ENCODE measurements around the gene ERC2. TPM values are rescaled to one million over a fixed set of nuclear protein-coding genes. Genes with fewer than 3 reads are reported as not detected.

ERC2 gene
- total RNA-seq, 4 donors from 2014 or later = 5.3 to 8.8 (median 7.8) TPM

- 58 to 76% methylated on average over 1 of the region's 1 CpG for WGBS, 2 donors
These were observed 94.9 kb downstream of the ERC2 start for GRCh38 chr3:56373386-56373785.

DNA sequence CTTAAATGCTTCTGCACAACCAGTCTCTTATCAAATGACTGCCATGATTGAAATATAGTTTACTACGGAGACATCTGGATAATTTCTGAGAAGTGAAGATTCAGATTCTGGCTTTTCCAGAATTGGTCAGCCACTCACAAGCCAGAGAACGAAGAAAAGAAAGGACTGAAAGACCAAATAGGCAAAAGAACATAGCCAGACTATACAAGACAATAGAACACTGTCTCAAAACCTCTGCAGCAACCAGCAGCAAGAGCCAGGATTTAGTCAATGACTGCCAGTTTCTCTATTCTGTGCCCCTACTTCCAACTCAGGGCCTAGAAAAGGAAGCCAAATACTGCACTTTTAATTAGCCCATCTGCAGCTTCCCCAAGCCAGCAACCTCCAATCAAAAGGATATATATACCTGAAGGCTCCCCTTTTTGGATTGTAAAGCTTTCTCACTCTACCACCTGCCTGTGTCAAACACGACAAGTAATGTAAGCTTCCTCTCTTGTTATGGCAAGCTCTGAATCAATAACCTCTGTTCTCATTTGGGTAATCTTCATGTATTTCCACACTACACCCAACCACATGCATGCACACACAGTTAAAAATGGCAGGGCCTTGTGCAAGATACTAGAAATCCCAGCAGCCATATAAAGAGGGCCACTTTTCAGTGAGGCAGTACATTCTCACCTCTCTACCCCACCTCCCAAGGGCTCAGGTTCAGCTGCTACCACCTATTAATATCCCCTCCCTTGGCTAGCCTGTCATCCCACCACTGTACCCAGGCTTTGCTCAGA lies 97.1 kb downstream of the ERC2 start:
- TF ChIP-seq, protein P1, sequence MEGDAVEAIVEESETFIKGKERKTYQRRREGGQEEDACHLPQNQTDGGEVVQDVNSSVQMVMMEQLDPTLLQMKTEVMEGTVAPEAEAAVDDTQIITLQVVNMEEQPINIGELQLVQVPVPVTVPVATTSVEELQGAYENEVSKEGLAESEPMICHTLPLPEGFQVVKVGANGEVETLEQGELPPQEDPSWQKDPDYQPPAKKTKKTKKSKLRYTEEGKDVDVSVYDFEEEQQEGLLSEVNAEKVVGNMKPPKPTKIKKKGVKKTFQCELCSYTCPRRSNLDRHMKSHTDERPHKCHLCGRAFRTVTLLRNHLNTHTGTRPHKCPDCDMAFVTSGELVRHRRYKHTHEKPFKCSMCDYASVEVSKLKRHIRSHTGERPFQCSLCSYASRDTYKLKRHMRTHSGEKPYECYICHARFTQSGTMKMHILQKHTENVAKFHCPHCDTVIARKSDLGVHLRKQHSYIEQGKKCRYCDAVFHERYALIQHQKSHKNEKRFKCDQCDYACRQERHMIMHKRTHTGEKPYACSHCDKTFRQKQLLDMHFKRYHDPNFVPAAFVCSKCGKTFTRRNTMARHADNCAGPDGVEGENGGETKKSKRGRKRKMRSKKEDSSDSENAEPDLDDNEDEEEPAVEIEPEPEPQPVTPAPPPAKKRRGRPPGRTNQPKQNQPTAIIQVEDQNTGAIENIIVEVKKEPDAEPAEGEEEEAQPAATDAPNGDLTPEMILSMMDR (IDR thresholded peaks at IDR 0.05) = no peak
- no peak for TF ChIP-seq POLR2A (IDR thresholded peaks at IDR 0.05)
- no peaks in the 10 kb centered on the region for H3K27me3 ChIP-seq
- H3K36me3 ChIP-seq = no peaks in the 10 kb centered on the region
- intact Hi-C loops (cut with DNase I) = no loop called here
- H3K9me3 ChIP-seq = no peaks in the 10 kb centered on the region
- H3K27ac ChIP-seq = no peak overlapping the region
- DNase-seq = no peak
- H3K4me1 ChIP-seq = no peaks in the 10 kb centered on the region
- H3K4me3 ChIP-seq (replicated peaks in 1 of 3) = no peak overlapping the region
- WGBS, 2 donors = 71 to 73% methylated on average over 3 of the region's 3 CpGs

More at GRCh38 chr3:56373386-56373785, 94.9 kb downstream of the ERC2 start:
- H3K4me1 ChIP-seq = no peaks in the 10 kb centered on the region
- DNase-seq = no peak
- H3K9me3 ChIP-seq = no peaks in the 10 kb centered on the region
- H3K27me3 ChIP-seq = no peaks in the 10 kb centered on the region
- TF ChIP-seq, protein P1 (IDR thresholded peaks at IDR 0.05) = no peak
- H3K27ac ChIP-seq = no peak overlapping the region
- H3K36me3 ChIP-seq = no peaks in the 10 kb centered on the region
- no peak overlapping the region for H3K4me3 ChIP-seq (replicated peaks in 1 of 3)
- intact Hi-C loops (cut with DNase I) = no loop called here

DNA sequence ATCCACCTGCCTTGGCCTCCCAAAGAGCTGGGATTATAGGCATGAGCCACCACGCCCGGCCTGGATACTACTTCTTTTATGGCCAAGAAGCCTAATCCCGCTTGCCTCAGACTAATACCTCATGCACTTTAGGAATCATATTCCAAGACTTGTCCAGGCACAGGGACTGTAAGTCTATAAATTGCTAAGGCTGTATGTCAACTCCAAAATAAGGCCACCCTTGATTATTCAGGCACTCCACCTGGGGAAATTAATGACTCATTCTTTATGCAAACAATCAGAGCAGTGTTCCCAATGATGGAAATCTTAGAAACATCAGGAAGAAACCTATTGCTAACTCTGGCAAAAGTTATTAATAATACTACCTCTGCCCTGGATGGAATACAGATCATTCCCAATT lies 98.4 kb downstream of the ERC2 start:
- no peak overlapping the region for H3K27ac ChIP-seq
- no peak overlapping the region for H3K4me3 ChIP-seq (replicated peaks in 1 of 3)
- intact Hi-C loops (cut with DNase I) = no loop called here
- H3K9me3 ChIP-seq = no peaks in the 10 kb centered on the region
- no peaks in the 10 kb centered on the region for H3K36me3 ChIP-seq
- H3K27me3 ChIP-seq = no peaks in the 10 kb centered on the region
- no peak for DNase-seq
- TF ChIP-seq POLR2A (IDR thresholded peaks at IDR 0.05) = no peak
- TF ChIP-seq, protein P1 (IDR thresholded peaks at IDR 0.05) = no peak
- WGBS, 2 donors = 92 to 100% methylated on average over 3 of the region's 3 CpGs
- no peaks in the 10 kb centered on the region for H3K4me1 ChIP-seq

- intact Hi-C loops (cut with DNase I) = no loop called here
- TF ChIP-seq, protein P1 (IDR thresholded peaks at IDR 0.05) = no peak
- no peak for TF ChIP-seq POLR2A (IDR thresholded peaks at IDR 0.05)
- H3K36me3 ChIP-seq = no peaks in the 10 kb centered on the region
- no peaks in the 10 kb centered on the region for H3K4me1 ChIP-seq
- no peak overlapping the region for H3K27ac ChIP-seq
- no peak for DNase-seq
- 61 to 82% methylated on average over 4 of the region's 4 CpGs for WGBS, 2 donors
- H3K27me3 ChIP-seq = no peaks in the 10 kb centered on the region
- H3K9me3 ChIP-seq = no peaks in the 10 kb centered on the region
- no peak overlapping the region for H3K4me3 ChIP-seq (replicated peaks in 1 of 3)
These were observed 99.4 kb downstream of the ERC2 start for GRCh38 chr3:56368846-56369245.

DNA sequence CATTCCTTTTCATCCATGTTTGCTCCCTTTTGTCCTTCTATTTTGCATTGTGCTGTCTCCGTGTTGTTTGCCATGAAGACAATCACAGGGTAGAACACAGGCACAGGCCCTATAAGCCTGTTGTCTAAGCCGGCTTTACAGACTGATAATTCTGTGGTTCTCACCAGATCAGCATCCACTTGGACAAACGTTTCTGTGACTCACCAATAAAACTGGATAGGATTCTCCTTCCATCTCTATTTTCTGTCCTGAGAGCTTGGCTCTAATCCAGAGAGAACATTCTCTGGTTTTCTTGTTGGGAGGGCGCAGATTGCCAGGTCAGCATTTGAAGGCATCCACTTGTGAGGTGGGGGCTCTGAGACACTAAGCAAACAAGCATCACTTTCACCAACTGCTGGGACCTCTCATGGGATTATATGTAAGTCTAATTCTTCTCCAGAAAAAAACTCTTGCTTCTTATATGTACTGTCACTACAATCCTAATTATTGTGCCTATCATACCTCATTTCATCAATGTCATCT lies 101.6 kb downstream of the ERC2 start:
- H3K9me3 ChIP-seq = no peaks in the 10 kb centered on the region
- TF ChIP-seq POLR2A (IDR thresholded peaks at IDR 0.05) = no peak
- TF ChIP-seq, protein P1 (IDR thresholded peaks at IDR 0.05) = no peak
- no peaks in the 10 kb centered on the region for H3K4me1 ChIP-seq
- no peaks in the 10 kb centered on the region for H3K27me3 ChIP-seq
- no peak overlapping the region for H3K27ac ChIP-seq
- 67 to 68% methylated on average over 4 of the region's 4 CpGs for WGBS, 2 donors
- intact Hi-C loops (cut with DNase I) = no loop called here
- no peak for DNase-seq
- H3K36me3 ChIP-seq = no peaks in the 10 kb centered on the region
- H3K4me3 ChIP-seq (replicated peaks in 1 of 3) = no peak overlapping the region
